Trophoblast cell (in vitro differentiated cells and primary cell): ENCODE data around the gene EIF5A.

Experiments
- DNase-seq, 2 donors: peaks; one replicate each; pipeline ENCODE4 v3.0.0-alpha.2; 2016
- H2AFZ ChIP-seq: 2 replicates; pipeline ENCODE4 v1.6.1; 2013; ENCODE audit warnings: low read length, moderate library complexity, mild to moderate bottlenecking; ENCODE audit not compliant: insufficient read depth, poor library complexity
- H2AK5ac ChIP-seq: 2 replicates; pipeline ENCODE4 v1.6.1; 2013; ENCODE audit warnings: mild to moderate bottlenecking, low read length
- H2BK120ac ChIP-seq: 2 replicates; pipeline ENCODE4 v1.6.1; 2013; ENCODE audit warnings: low read length, mild to moderate bottlenecking, moderate library complexity; ENCODE audit not compliant: insufficient read depth, poor library complexity
- H2BK12ac ChIP-seq: 2 replicates; pipeline ENCODE4 v1.6.1; 2013; ENCODE audit warnings: mild to moderate bottlenecking, low read length, moderate library complexity
- H2BK5ac ChIP-seq: 2 replicates; pipeline ENCODE4 v1.6.1; 2013; ENCODE audit warnings: low read length, low read depth, moderate library complexity, mild to moderate bottlenecking; ENCODE audit not compliant: poor library complexity
- H3K14ac ChIP-seq: 2 replicates; pipeline ENCODE4 v1.6.1; 2013; ENCODE audit warnings: mild to moderate bottlenecking, low read length
- H3K18ac ChIP-seq: 2 replicates; pipeline ENCODE4 v1.6.1; 2013; ENCODE audit warnings: mild to moderate bottlenecking, low read length
- H3K23ac ChIP-seq: 2 replicates; pipeline ENCODE4 v1.6.1; 2013; ENCODE audit warnings: low read length
- H3K27ac ChIP-seq: 2 replicates; pipeline ENCODE4 v1.5.1; 2013; ENCODE audit warnings: low read depth, mild to moderate bottlenecking, inconsistent platforms, low read length, moderate library complexity
- H3K27me3 ChIP-seq: 2 replicates; pipeline ENCODE4 v1.6.1; 2013; ENCODE audit warnings: inconsistent platforms, mild to moderate bottlenecking, low read length, moderate library complexity; ENCODE audit not compliant: insufficient read depth
- H3K36me3 ChIP-seq, 2 experiments: 1 replicate in 1 of 2; 2 replicates in 1 of 2; pipeline ENCODE4 v1.6.1; 2013; ENCODE audit warnings: low read length in 2 of 2, mild to moderate bottlenecking in 2 of 2, moderate library complexity in 1 of 2; ENCODE audit not compliant: insufficient read depth in 2 of 2, control insufficient read depth in 1 of 2
- H3K4ac ChIP-seq: 2 replicates; pipeline ENCODE4 v1.6.1; 2013; ENCODE audit warnings: low read depth, mild to moderate bottlenecking, low read length, moderate library complexity
- H3K4me1 ChIP-seq, 2 experiments: 1 replicate in 1 of 2; 2 replicates in 1 of 2; pipeline ENCODE4 v1.6.1; 2013; ENCODE audit warnings: low read length in 2 of 2, mild to moderate bottlenecking in 2 of 2, moderate library complexity in 1 of 2; ENCODE audit not compliant: insufficient read depth in 2 of 2, control insufficient read depth in 1 of 2
- H3K4me2 ChIP-seq: 2 replicates; pipeline ENCODE4 v1.6.1; 2013; ENCODE audit warnings: inconsistent platforms, mild to moderate bottlenecking, low read length, moderate library complexity
- H3K4me3 ChIP-seq: 2 replicates; pipeline ENCODE4 v1.5.1; 2013; ENCODE audit warnings: mild to moderate bottlenecking, low read depth, low read length, inconsistent platforms
- H3K79me1 ChIP-seq: one replicate; pipeline ENCODE4 v1.6.1; 2013; ENCODE audit warnings: low read length
- H3K79me2 ChIP-seq: 2 replicates; pipeline ENCODE4 v1.6.1; 2013; ENCODE audit warnings: low read length, mild to moderate bottlenecking; ENCODE audit not compliant: control insufficient read depth, insufficient read depth, poor library complexity
- H3K9ac ChIP-seq: 2 replicates; pipeline ENCODE4 v1.6.1; 2013; ENCODE audit warnings: mild to moderate bottlenecking, low read length
- H3K9me3 ChIP-seq: 2 replicates; pipeline ENCODE4 v1.6.1; 2013; ENCODE audit warnings: low read depth, mild to moderate bottlenecking, control low read depth, inconsistent platforms, low read length; ENCODE audit not compliant: insufficient read depth
- H4K12ac ChIP-seq: 2 replicates; pipeline ENCODE4 v1.6.1; 2013; ENCODE audit warnings: low read depth, mild to moderate bottlenecking, low read length, moderate library complexity
- H4K8ac ChIP-seq: 2 replicates; pipeline ENCODE4 v1.6.1; 2013; ENCODE audit warnings: low read depth, mild to moderate bottlenecking, low read length, moderate library complexity
- H4K91ac ChIP-seq: one replicate; pipeline ENCODE4 v1.6.1; 2013; ENCODE audit warnings: low read depth, mild to moderate bottlenecking, low read length, moderate library complexity
- WGBS: extraction: QIAGEN DNeasy Blood & Tissue Kit; methylation state at CpG from one replicate; pipeline ENCODE4 v1.1.7; 2013; ENCODE audit warnings: missing lambda C conversion rate; ENCODE audit not compliant: insufficient read length, insufficient coverage; ENCODE audit errors: extremely low coverage; 5-methylcytosine and 5-hydroxymethylcytosine counted together

EIF5A gene

GRCh38 chr17:7355053-7355452 lies 47.6 kb downstream of the EIF5A start, which contains the start of gene TMEM95:
TMEM95 (plus strand) TSS chr17:7355156; CDS start chr17:7355205, 49 bp downstream.
- Histone ChIP-seq H2BK120ac (no peak within 1 kb of the TSS), H3K9me3 (no peaks in the 10 kb centered on the region), H3K27ac (no peak within 1 kb of the TSS), H3K4me2 (no peak within 1 kb of the TSS), H3K79me2 (peaks cover 13% of the 10 kb centered on the region), H2AK5ac (peak within 1 kb of the TSS; percentile 15), H3K14ac (no peak within 1 kb of the TSS), H2AFZ (no peak within 1 kb of the TSS), H3K9ac (no peak within 1 kb of the TSS), H3K23ac (no peak within 1 kb of the TSS), H2BK5ac (no peak within 1 kb of the TSS), H3K4ac (no peak within 1 kb of the TSS), H3K4me1 (peaks cover 17 to 20% of the 10 kb centered on the region in 2 experiments), H3K36me3 (no peaks in the 10 kb centered on the region), H3K4me3 (no peak within 1 kb of the TSS), H4K91ac (no peak within 1 kb of the TSS), H4K12ac (no peak within 1 kb of the TSS), H3K79me1 (peaks cover 19% of the 10 kb centered on the region), H3K27me3 (no peaks in the 10 kb centered on the region), H4K8ac (no peak within 1 kb of the TSS), H3K18ac (no peak within 1 kb of the TSS), H2BK12ac (no peak within 1 kb of the TSS)
- no CpG with 5 or more reads among the region's 10 CpGs for WGBS
- DNase-seq: no peak

- Histone ChIP-seq H3K4ac (no peak overlapping the region), H3K36me3 (no peaks in the 10 kb centered on the region), H3K4me2 (no peak overlapping the region)
These were observed 48.1 kb downstream of the EIF5A start for GRCh38 chr17:7355573-7355972.

GRCh38 chr17:7356072-7356549 lies 48.7 kb downstream of the EIF5A start:
- Histone ChIP-seq H3K4ac (no peak overlapping the region), H3K36me3 (no peaks in the 10 kb centered on the region), H3K23ac (no peak overlapping the region), H3K79me1 (peaks cover 13% of the 10 kb centered on the region), H3K18ac (no peak overlapping the region), H2AK5ac (no peak overlapping the region), H2BK5ac (no peak overlapping the region), H2BK120ac (no peak overlapping the region), H3K9me3 (no peaks in the 10 kb centered on the region), H3K79me2 (peaks cover 9% of the 10 kb centered on the region), H2BK12ac (no peak overlapping the region), H4K91ac (no peak overlapping the region), H3K14ac (no peak overlapping the region), H3K9ac (no peak overlapping the region), H3K4me2 (no peak overlapping the region), H2AFZ (no peak overlapping the region), H3K4me3 (no peak overlapping the region), H4K12ac (no peak overlapping the region), H3K27ac (no peak overlapping the region), H3K27me3 (no peaks in the 10 kb centered on the region), H3K4me1 (peaks cover 17 to 20% of the 10 kb centered on the region in 2 experiments), H4K8ac (no peak overlapping the region)
- no CpG with 5 or more reads among the region's 12 CpGs for WGBS
- DNase-seq: peak; percentile 87 to 93

More at GRCh38 chr17:7355573-7355972, 48.1 kb downstream of the EIF5A start:
- Histone ChIP-seq H2BK5ac (no peak overlapping the region), H4K91ac (no peak overlapping the region), H3K4me1 (peaks cover 17 to 20% of the 10 kb centered on the region in 2 experiments), H4K12ac (no peak overlapping the region), H2BK12ac (no peak overlapping the region), H3K9me3 (no peaks in the 10 kb centered on the region), H2BK120ac (no peak overlapping the region), H4K8ac (no peak overlapping the region), H3K23ac (no peak overlapping the region), H3K27me3 (no peaks in the 10 kb centered on the region), H3K9ac (no peak overlapping the region), H3K27ac (no peak overlapping the region), H3K79me1 (peaks cover 18% of the 10 kb centered on the region), H2AK5ac (no peak overlapping the region), H3K14ac (no peak overlapping the region), H3K79me2 (peaks cover 13% of the 10 kb centered on the region), H3K4me3 (no peak overlapping the region), H3K18ac (no peak overlapping the region), H2AFZ (no peak overlapping the region)
- no CpG with 5 or more reads among the region's 8 CpGs for WGBS
- DNase-seq: no peak

- no peaks in the 10 kb centered on the region for H3K27me3 ChIP-seq
- no CpG with 5 or more reads among the region's 8 CpGs for WGBS
These were observed 49.3 kb downstream of the EIF5A start for GRCh38 chr17:7356756-7357155.

More at GRCh38 chr17:7356756-7357155, 49.3 kb downstream of the EIF5A start:
- Histone ChIP-seq H3K79me1 (peaks cover 7% of the 10 kb centered on the region), H3K79me2 (peaks cover 6% of the 10 kb centered on the region), H2AK5ac (no peak overlapping the region), H2BK5ac (no peak overlapping the region), H4K91ac (no peak overlapping the region), H3K4ac (no peak overlapping the region), H2BK120ac (no peak overlapping the region), H2AFZ (no peak overlapping the region), H3K36me3 (no peaks in the 10 kb centered on the region), H3K9me3 (no peaks in the 10 kb centered on the region), H3K4me2 (no peak overlapping the region), H3K14ac (no peak overlapping the region), H3K4me1 (peaks cover 17 to 20% of the 10 kb centered on the region in 2 experiments), H3K4me3 (no peak overlapping the region), H3K23ac (no peak overlapping the region), H2BK12ac (no peak overlapping the region), H3K9ac (no peak overlapping the region), H4K12ac (no peak overlapping the region), H3K18ac (no peak overlapping the region), H3K27ac (no peak overlapping the region), H4K8ac (no peak overlapping the region)
- no peak for DNase-seq
